CD4-positive, alpha-beta T cell treated with Interleukin-17A for 4 hours (primary cell): Measurements from ENCODE around the gene MBTD1.
"Not testable (repeated sequence)": the region's sequence is repeated elsewhere in the genome, so short reads cannot be mapped to it uniquely, and the experiment has no call there.

Experiments used
- DNase-seq: peaks from one replicate; pipeline ENCODE4 v3.0.0-alpha.2; 2020; ENCODE audit warnings: mixed read lengths

Gene MBTD1

GRCh38 chr17:51259564-51260236, at the start of gene MBTD1:
MBTD1 (minus strand) TSS chr17:51260049; CDS start chr17:51225161, 34,888 bp downstream.
- peak; percentile 96 for DNase-seq

GRCh38 chr17:51305182-51305581, 45.3 kb upstream of the MBTD1 start:
- no peak for DNase-seq

DNA sequence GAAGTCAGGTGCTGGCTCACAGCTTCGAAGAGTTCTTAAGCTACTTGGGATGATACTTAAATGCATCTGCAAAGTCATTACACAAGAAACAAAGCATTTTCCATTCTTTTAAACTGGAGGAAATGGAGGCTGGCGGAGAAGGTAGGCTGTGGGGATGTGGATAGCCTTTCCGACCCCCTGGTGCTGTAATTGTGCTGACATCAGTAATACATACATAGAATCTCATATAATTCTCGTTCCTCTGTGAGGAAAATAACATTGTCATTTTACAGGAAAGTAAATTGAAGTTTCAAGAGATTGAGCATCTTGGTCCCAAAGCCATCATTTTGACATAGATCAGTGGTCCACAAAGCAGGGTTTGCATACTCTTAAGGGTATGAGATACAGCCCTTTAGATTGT, 40.0 kb upstream of the MBTD1 start:
- DNase-seq, result no peak

DNA sequence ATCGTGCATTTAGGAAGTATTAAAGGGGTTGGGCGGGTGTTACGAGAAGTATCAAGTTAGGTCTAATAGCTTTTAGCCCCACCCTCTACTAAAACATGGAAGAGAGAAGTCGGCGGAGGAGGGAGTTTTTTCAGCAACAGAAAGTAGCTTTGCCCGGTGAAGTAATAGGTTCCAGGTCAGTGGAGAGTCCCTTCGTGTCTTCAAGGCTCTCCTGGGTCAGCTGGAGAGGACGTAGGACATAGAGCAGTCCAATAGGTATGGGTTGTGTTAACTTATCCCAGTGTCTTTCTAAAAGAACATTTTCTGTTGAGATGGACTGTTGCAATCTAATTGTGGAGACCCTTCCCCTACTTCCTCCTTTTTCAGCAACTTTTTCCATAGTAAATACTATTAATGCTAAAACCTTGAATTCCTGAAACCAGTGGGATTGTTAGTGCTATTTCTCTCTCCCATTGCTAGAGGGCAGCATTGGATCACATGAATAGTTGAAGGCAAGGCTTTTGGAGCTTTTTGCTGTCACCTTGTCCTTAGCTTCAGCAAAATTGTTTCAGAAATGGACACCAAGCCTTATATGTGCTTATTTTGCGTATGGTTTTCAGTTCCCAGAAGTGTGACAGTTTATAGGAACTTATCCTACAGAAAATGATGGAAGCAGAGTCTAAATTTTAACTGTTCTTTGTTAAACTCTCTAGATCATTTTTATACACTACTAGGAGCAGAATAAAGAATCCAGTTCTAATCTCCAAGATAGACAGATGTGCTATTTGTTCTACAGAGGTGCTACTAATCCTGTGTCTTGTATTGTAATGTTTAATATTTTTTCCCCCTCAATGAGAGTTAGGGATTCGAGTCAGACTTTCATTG, 38.9 kb upstream of the MBTD1 start:
- DNase-seq, result peak; percentile 4

- DNase-seq, result not testable (repeated sequence)
Measured at GRCh38 chr17:51294338-51294737, 34.5 kb upstream of the MBTD1 start.

- no peak for DNase-seq
Measured at GRCh38 chr17:51289696-51290111, 29.9 kb upstream of the MBTD1 start.

DNA sequence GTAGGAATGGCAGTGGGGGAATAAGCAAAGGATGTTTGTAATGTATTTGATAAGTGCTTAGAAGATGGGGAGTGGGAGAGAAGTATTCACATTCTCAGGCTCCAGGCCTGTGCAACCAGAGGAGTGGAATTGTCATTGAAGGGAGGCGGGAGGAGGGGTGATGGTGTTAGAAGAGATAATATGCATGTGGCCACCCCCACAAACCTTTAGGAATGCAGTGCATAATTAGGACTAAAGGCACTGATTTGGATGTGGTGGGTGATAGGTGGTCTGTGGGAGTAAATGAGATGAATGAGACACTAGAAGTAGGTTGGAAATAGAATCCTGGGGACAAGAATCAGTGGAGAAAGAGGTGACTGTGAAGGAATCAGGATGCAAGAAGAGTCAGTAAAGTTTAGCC, 27.6 kb upstream of the MBTD1 start:
- no peak for DNase-seq

- no peak for DNase-seq
Measured at GRCh38 chr17:51279183-51279582, 19.3 kb upstream of the MBTD1 start.

DNA sequence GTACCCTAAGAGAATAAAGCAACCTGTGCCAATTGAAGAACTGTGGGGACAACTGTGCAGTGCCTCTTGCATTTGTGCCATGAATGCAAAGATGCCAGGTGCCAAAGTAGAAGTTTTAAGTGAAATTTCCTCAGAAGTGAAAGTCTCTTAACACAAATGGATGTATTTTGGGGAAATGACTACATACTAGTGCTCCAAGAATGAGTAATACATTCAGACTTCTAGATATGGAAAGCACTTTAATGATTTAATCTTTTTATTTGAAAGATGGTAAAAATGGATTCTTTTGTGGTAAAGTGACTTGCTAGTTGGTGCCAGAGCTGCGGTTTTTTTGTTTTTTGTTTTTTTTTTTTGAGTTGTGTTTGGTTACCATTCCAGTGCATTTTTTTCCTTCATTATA, 15.5 kb upstream of the MBTD1 start:
- DNase-seq, result no peak

GRCh38 chr17:51272812-51273211, 13.0 kb upstream of the MBTD1 start:
- DNase-seq, result no peak

DNA sequence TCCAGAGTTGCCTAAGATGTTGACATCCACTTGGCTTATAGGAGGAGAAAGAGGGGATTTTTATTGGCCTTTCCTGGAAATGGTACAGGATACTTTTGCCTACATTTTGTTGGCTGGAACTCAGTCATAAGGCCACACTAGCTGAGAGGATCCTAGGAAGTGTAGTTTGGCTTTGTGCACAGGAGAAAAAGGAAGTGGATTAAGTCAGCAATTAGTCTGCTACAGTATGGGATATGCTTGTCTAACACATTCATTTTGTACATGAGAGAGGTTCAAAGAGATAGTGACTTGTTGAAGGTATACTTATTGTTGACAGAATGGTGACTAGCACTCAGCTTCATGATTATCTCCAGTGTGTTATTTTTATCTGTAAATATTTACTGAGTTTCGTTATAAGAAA, 10.8 kb upstream of the MBTD1 start:
- DNase-seq, result no peak

GRCh38 chr17:51269991-51270390, 10.1 kb upstream of the MBTD1 start:
- DNase-seq, result no peak

- not testable (repeated sequence) for DNase-seq
Measured at GRCh38 chr17:51264466-51264865, 4.6 kb upstream of the MBTD1 start.

- DNase-seq, result no peak
Measured at GRCh38 chr17:51263006-51263405, 3.2 kb upstream of the MBTD1 start.

DNA sequence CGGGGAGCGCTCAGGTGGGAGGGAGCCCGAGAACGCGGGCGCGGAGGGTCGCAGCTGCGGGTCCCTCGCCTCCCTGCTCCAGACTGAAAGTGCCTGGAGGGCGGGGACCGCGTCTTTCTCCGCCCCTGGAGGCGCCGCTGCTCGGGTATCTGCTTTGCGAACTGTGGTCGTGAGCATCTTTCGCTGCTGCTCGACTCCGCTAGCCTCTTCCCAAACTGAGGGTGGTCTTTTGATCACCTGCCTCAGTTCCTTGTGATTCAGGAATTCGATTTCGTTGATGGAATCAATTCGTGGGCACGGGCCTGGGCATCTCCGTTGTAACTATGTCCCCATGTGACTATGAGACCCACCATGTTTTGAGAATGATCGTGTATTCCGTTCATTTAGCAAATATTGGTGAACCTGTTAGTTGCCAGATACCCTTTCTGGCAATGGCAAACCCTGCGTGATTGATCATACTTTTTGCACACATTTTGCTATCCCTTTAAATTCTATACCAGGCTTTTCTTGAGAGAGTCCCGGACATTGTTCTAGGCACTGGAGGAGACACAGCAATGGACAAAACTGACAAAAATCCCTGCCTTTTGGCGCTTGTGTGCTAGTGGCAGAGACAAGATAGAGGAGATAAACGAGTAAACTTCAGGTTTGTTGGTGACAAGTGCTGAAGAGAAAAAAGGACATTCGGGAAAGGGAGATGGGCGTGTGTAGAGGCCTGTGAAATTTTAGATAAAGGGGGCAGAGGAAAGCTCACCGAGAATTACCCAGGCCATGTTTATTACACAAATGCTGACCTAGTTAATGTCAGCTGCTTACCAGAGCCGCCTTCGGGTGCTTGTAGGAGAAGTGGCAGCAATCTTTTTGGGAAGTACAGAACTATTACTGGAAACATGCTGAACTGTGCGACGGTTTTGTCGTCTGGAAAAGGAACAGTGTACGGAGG, 1.4 kb upstream of the MBTD1 start:
- DNase-seq, result no peak

GRCh38 chr17:51260237-51261023, 581 bp upstream of the MBTD1 start, which contains the start of gene UTP18:
UTP18 (plus strand) TSS chr17:51260546; CDS start chr17:51260585, 39 bp downstream.
- peak; percentile 97 for DNase-seq

DNA sequence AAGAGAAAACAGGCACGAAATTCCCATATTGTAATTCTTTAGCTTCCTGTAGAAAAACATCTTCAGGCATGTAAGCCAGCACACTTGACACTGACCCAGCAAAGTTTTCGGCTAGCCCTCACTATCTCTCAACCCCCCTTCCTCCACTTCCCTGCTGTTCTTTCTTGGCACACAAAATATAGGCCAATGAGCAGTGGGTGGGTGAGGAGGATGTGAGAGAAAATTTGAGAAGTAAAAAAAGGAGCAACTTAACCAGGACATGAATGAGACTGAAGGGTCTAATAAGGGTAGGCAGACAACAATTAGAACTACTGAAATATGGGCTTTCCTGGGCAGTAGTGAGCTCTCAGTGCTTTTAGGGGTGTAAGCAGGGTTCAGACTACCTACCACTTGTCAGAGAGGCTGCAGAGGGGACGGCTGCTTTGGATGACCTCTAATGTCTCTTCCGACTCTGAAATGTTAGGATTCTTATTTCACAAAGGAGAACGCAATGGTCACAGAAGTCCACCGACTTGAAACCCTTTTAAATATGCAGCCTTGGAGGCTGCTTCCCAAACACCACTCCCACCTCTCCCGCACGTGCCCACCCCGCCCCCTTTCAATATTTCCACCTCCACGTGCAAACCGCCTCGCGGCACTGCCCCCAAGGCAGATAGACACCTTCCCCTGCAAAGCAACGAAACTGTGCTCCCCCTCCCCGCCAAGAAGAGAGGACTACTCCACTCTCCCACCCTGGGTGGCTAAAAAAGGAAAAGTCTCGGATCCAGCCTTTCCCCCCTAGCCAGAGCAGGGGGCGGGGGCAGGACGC, 889 bp downstream of the MBTD1 start:
- no peak for DNase-seq

- DNase-seq, result no peak
Measured at GRCh38 chr17:51257150-51258081, 2.4 kb downstream of the MBTD1 start.

DNA sequence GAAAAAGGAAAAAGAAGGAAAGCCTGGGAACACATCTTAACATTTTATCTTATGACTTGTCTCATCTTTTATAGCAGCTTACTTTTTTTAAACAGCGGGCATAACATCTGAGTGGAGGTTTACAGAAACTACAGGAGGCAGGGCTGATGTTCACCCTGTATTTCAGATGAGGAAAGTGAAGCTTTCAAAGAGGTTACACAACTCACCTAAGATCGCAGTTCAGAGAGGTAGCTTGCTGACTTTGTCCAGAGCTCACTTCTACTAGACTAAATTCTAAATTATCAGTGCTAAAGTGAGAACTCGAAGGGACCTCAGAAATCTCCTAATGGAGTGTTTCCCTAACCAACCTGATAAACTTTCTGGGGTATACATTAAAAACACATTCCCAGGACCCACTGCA, 3.7 kb downstream of the MBTD1 start:
- no peak for DNase-seq

GRCh38 chr17:51255673-51256072, 4.2 kb downstream of the MBTD1 start:
- DNase-seq, result no peak
